ENCODE data around the gene CLCNKB. TPM values are rescaled to one million over a fixed set of nuclear protein-coding genes. Genes with fewer than 3 reads are reported as not detected.
A peak's percentile ranks its signal among the peaks of the same experiment; 100 is the strongest.

The CLCNKB gene
- total RNA-seq, 1 donor from 2014 or later: not detected

DNA sequence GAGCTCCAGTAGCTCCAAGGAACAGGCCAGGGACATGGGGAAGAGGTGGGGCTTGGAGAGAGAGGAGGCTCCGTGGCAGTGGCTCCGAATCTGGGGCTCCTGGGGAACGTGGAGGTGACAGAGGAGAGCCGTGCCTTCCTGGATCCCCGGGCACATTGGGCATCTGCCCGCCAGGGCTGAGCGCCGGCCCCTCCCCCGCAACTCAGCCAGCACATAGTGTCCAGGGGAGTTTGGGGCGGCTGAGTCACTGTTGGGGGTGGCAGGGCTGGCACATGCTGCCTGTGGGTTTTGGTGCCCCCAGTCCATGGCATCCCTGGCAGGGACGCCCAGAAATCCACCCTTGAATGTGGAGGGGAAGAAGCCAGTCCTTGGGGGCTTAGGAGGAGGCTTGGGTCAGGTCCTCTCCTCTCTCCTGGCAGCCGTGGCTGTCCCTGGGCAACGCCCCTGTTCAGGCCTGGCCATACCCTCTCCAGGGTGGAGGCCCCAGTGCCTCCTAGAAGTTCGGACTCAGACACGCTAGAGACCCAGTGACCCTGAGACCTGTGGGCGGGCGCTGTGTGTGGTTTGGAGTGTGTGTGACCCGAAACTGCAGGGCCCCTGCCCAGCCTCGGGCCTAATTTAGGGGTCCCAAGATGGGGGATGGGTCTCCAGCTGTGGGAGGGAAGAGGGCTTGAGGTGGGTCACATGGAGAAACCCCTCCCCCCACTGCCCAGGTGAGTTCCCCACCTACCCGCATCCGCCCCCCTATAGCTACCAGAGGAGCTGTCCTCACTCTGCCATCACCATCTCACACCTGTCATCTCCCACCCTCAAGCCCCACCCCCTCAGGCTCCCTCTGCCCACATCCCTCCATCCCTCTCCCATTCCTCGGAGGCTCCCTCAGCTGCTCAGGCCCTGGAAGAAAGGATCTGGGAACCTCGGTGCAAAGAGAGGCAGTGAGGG lies 27.4 kb upstream of the CLCNKB start:
- Histone ChIP-seq H3K27me3 (no peaks in the 10 kb centered on the region), H3K9me3 (no peaks in the 10 kb centered on the region), H3K27ac (peak overlapping the region; percentile 95 to 98), H3K4me1 (peaks cover 24 to 63% of the 10 kb centered on the region in 2 donors), H3K4me3 (peak overlapping the region; percentile 51 to 74), H3K36me3 (peaks cover 0 to 4% of the 10 kb centered on the region in 2 donors)
- peak; percentile 59 to 92 for DNase-seq (ENCODE audit: low spot score in 2 of 2)
- TF ChIP-seq, protein P1, sequence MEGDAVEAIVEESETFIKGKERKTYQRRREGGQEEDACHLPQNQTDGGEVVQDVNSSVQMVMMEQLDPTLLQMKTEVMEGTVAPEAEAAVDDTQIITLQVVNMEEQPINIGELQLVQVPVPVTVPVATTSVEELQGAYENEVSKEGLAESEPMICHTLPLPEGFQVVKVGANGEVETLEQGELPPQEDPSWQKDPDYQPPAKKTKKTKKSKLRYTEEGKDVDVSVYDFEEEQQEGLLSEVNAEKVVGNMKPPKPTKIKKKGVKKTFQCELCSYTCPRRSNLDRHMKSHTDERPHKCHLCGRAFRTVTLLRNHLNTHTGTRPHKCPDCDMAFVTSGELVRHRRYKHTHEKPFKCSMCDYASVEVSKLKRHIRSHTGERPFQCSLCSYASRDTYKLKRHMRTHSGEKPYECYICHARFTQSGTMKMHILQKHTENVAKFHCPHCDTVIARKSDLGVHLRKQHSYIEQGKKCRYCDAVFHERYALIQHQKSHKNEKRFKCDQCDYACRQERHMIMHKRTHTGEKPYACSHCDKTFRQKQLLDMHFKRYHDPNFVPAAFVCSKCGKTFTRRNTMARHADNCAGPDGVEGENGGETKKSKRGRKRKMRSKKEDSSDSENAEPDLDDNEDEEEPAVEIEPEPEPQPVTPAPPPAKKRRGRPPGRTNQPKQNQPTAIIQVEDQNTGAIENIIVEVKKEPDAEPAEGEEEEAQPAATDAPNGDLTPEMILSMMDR (IDR thresholded peaks at IDR 0.05): no peak
- intact Hi-C loops (cut with DNase I): loop anchor here (5.0 kb wide), 2 partner anchors 131 to 219 kb away; no protein-coding TSS in a partner anchor

DNA sequence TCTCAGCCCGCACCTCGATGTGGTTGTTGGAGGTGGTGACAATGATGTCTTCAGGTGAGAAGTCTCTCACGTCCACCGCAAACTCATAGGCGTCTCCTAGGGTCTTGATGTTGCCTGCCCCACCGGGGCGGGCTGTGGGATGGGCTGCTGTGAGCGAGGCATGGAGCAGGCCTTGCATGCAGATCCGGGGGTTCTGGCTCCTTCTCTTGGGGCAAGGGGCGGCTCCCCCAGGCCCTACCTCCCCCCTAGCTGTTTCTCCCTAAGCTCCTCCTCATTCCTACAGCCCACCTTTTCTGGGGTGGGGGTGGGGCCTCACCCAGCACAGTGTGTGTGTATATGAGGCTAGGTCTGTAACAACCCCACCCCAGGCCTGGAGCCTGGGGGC lies 26.5 kb upstream of the CLCNKB start:
- DNase-seq (ENCODE audit: low spot score in 2 of 2): no peak
- H3K27ac ChIP-seq: peak overlapping the region; percentile 95 to 98
- peaks cover 24 to 63% of the 10 kb centered on the region in 2 donors for H3K4me1 ChIP-seq
- peak overlapping the region; percentile 51 to 74 for H3K4me3 ChIP-seq
- TF ChIP-seq, protein P1 (IDR thresholded peaks at IDR 0.05): no peak
- H3K36me3 ChIP-seq: peaks cover 0 to 4% of the 10 kb centered on the region in 2 donors
- H3K9me3 ChIP-seq: no peaks in the 10 kb centered on the region
- intact Hi-C loops (cut with DNase I): loop anchor here (5.0 kb wide), 2 partner anchors 130 to 220 kb away; no protein-coding TSS in a partner anchor
- H3K27me3 ChIP-seq: no peaks in the 10 kb centered on the region

DNA sequence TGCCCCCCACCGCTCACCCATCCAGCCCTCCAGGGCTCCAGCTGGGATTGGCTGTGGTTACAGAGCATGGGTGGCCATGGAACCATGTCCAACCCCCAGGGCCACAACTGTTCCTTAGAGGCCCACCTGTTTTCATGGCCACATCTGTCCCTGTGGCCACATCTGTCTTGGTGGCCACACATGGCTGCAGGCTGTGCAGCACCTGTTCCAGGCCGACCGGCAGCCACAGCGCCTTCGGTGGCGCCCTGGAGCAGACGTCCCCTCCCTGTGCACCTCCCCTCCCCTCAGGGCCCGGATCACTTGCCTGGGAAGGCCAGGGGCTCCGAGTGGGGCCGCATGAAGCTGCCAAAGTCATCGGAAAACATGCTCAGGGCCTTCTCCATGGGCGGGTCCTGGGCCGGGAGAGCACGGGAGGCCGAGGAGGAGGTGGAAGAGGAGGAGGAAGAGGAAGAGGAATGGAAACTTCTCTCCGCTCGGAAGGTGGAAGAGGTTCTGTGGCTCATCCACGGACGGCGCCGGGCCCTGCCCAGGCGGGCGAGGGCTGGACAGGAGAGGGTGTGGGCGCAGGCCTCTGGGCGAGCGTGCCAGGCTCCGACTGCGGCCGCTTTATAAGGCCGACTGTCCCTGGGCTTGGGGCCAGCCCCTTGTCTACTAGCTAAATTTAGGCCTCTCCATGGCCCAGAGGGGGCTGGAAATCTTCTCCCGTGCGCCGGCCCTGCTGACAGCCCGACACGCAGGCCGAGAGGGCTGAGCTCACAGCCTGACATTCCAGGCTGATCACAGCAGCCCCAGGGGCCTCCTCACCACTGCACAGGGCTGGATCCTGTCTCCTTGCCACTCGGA lies 25.9 kb upstream of the CLCNKB start, which contains the start of gene HSPB7:
Gene HSPB7 (minus strand): TSS at position 583 of the 843 bp plus-strand sequence. CDS start 80 bp downstream, at position 503.
- Histone ChIP-seq H3K4me3 (peak within 1 kb of the TSS; percentile 51 to 74), H3K4me1 (peaks cover 20 to 58% of the 10 kb centered on the region in 2 donors), H3K36me3 (peaks cover 0 to 4% of the 10 kb centered on the region in 2 donors), H3K27ac (peak within 1 kb of the TSS; percentile 95 to 98), H3K27me3 (no peaks in the 10 kb centered on the region), H3K9me3 (no peaks in the 10 kb centered on the region)
- TF ChIP-seq, protein P1 (IDR thresholded peaks at IDR 0.05): no peak
- peak; percentile 65 to 95 for DNase-seq (ENCODE audit: low spot score in 2 of 2)
- intact Hi-C loops (cut with DNase I): loop anchor here (5.0 kb wide), 2 partner anchors 130 to 220 kb away; no protein-coding TSS in a partner anchor

DNA sequence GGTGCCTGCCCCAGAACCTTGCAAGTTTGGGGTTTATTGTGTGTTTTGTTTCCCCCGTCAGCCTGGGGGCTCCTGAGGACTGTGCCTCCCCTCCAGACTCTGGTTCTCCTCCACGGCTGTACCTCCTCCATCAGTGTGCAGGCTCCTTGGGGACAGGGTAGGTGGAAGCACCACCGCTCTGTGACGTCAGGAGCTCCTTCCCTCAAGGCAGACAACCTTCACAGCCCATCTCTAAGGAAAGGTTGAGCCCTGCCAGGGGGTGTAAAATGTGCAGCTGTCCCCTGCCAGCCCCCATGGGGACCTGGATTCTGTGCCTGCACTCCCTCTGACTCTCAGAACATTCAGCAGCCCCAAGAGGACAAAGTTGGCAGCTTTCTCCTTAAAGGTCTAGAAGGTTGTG lies 25.3 kb upstream of the CLCNKB start:
- Histone ChIP-seq H3K27me3 (no peaks in the 10 kb centered on the region), H3K9me3 (no peaks in the 10 kb centered on the region), H3K36me3 (peaks cover 0 to 4% of the 10 kb centered on the region in 2 donors), H3K4me1 (peaks cover 20 to 53% of the 10 kb centered on the region in 2 donors), H3K4me3 (peak overlapping the region; percentile 51 to 74), H3K27ac (peak overlapping the region; percentile 95 to 98)
- intact Hi-C loops (cut with DNase I): loop anchor here (5.0 kb wide), 2 partner anchors 129 to 221 kb away; no protein-coding TSS in a partner anchor
- TF ChIP-seq, protein P1 (IDR thresholded peaks at IDR 0.05): no peak
- no peak for DNase-seq (ENCODE audit: low spot score in 2 of 2)
